Measurements from ENCODE around the gene MTCL1.

Gene MTCL1

GRCh38 chr18:8799001-8799400 is 93.6 kb downstream of the MTCL1 start:
- Mint-ChIP-seq H3K27ac (no peak overlapping the region), H3K4me1 (peaks cover 8 to 13% of the 10 kb centered on the region in 2 donors), H3K27me3 (no peaks in the 10 kb centered on the region), H3K36me3 (peaks cover 0 to 7% of the 10 kb centered on the region in 2 donors), H3K9me3 (no peaks in the 10 kb centered on the region), H3K4me3 (no peak overlapping the region)
- DNase-seq (no peak), ATAC-seq (replicated peaks) (no peak)

GRCh38 chr18:8799596-8800441 is 94.5 kb downstream of the MTCL1 start:
- Mint-ChIP-seq H3K27ac (no peak overlapping the region), H3K36me3 (peaks cover 0 to 7% of the 10 kb centered on the region in 2 donors), H3K4me1 (peaks cover 8 to 11% of the 10 kb centered on the region in 2 donors), H3K9me3 (no peaks in the 10 kb centered on the region), H3K4me3 (no peak overlapping the region), H3K27me3 (no peaks in the 10 kb centered on the region)
- ATAC-seq (replicated peaks), result no peak
- no peak for DNase-seq

- peaks cover 7 to 8% of the 10 kb centered on the region in 2 donors for H3K4me1 Mint-ChIP-seq
- ATAC-seq (replicated peaks) (no peak), DNase-seq (no peak)
- H3K36me3 Mint-ChIP-seq, result peaks cover 0 to 7% of the 10 kb centered on the region in 2 donors
- no peaks in the 10 kb centered on the region for H3K9me3 Mint-ChIP-seq
- H3K4me3 Mint-ChIP-seq, result no peak overlapping the region
- no peaks in the 10 kb centered on the region for H3K27me3 Mint-ChIP-seq
- H3K27ac Mint-ChIP-seq, result no peak overlapping the region
Measured at GRCh38 chr18:8800445-8800844, 95.1 kb downstream of the MTCL1 start.

GRCh38 chr18:8800876-8801262 is 95.5 kb downstream of the MTCL1 start:
- no peak for DNase-seq
- no peaks in the 10 kb centered on the region for H3K9me3 Mint-ChIP-seq
- ATAC-seq (replicated peaks), result no peak
- no peak overlapping the region for H3K27ac Mint-ChIP-seq
- H3K4me3 Mint-ChIP-seq, result no peak overlapping the region
- no peaks in the 10 kb centered on the region for H3K27me3 Mint-ChIP-seq
- H3K36me3 Mint-ChIP-seq, result peaks cover 0 to 7% of the 10 kb centered on the region in 2 donors
- H3K4me1 Mint-ChIP-seq, result peaks cover 2 to 4% of the 10 kb centered on the region in 2 donors

- DNase-seq, result no peak
- H3K9me3 Mint-ChIP-seq, result no peaks in the 10 kb centered on the region
Measured at GRCh38 chr18:8801263-8801901, 96.0 kb downstream of the MTCL1 start.

GRCh38 chr18:8802017-8802672 is 96.8 kb downstream of the MTCL1 start:
- DNase-seq, result no peak
- Mint-ChIP-seq H3K36me3 (peaks cover 0 to 4% of the 10 kb centered on the region in 2 donors), H3K9me3 (no peaks in the 10 kb centered on the region), H3K27ac (no peak overlapping the region), H3K4me1 (no peaks in the 10 kb centered on the region), H3K27me3 (no peaks in the 10 kb centered on the region), H3K4me3 (no peak overlapping the region)
- ATAC-seq (replicated peaks), result no peak

More at GRCh38 chr18:8801263-8801901, 96.0 kb downstream of the MTCL1 start:
- Mint-ChIP-seq H3K36me3 (peaks cover 0 to 7% of the 10 kb centered on the region in 2 donors), H3K4me3 (no peak overlapping the region), H3K4me1 (no peaks in the 10 kb centered on the region), H3K27ac (no peak overlapping the region), H3K27me3 (no peaks in the 10 kb centered on the region)
- ATAC-seq (replicated peaks), result no peak

- peaks cover 0 to 3% of the 10 kb centered on the region in 2 donors for H3K36me3 Mint-ChIP-seq
- no peaks in the 10 kb centered on the region for H3K27me3 Mint-ChIP-seq
- no peak overlapping the region for H3K4me3 Mint-ChIP-seq
- ATAC-seq (replicated peaks) (no peak), DNase-seq (no peak)
- H3K9me3 Mint-ChIP-seq, result no peaks in the 10 kb centered on the region
- no peaks in the 10 kb centered on the region for H3K4me1 Mint-ChIP-seq
- H3K27ac Mint-ChIP-seq, result no peak overlapping the region
Measured at GRCh38 chr18:8803063-8803795, 97.9 kb downstream of the MTCL1 start.

- no peaks in the 10 kb centered on the region for H3K9me3 Mint-ChIP-seq
Measured at GRCh38 chr18:8803957-8804356, 98.6 kb downstream of the MTCL1 start.

GRCh38 chr18:8805552-8805951 is 100.2 kb downstream of the MTCL1 start:
- ATAC-seq (replicated peaks), result no peak
- Mint-ChIP-seq H3K27me3 (no peaks in the 10 kb centered on the region), H3K9me3 (no peaks in the 10 kb centered on the region), H3K4me3 (no peak overlapping the region), H3K36me3 (peaks cover 6 to 19% of the 10 kb centered on the region in 2 donors), H3K4me1 (peaks cover 5 to 6% of the 10 kb centered on the region in 2 donors), H3K27ac (no peak overlapping the region)
- DNase-seq, result no peak

More at GRCh38 chr18:8803957-8804356, 98.6 kb downstream of the MTCL1 start:
- peaks cover 0 to 6% of the 10 kb centered on the region in 2 donors for H3K36me3 Mint-ChIP-seq
- no peak overlapping the region for H3K27ac Mint-ChIP-seq
- H3K4me1 Mint-ChIP-seq, result no peaks in the 10 kb centered on the region
- no peak for DNase-seq
- ATAC-seq (replicated peaks), result no peak
- H3K27me3 Mint-ChIP-seq, result no peaks in the 10 kb centered on the region
- no peak overlapping the region for H3K4me3 Mint-ChIP-seq

- peaks cover 9 to 11% of the 10 kb centered on the region in 2 donors for H3K4me1 Mint-ChIP-seq
- ATAC-seq (replicated peaks) (no peak), DNase-seq (no peak)
- no peak overlapping the region for H3K27ac Mint-ChIP-seq
- H3K27me3 Mint-ChIP-seq, result no peaks in the 10 kb centered on the region
- no peak overlapping the region for H3K4me3 Mint-ChIP-seq
- peaks cover 6 to 19% of the 10 kb centered on the region in 2 donors for H3K36me3 Mint-ChIP-seq
- H3K9me3 Mint-ChIP-seq, result no peaks in the 10 kb centered on the region
Measured at GRCh38 chr18:8806100-8806797, 100.9 kb downstream of the MTCL1 start.

GRCh38 chr18:8806798-8807487 is 101.6 kb downstream of the MTCL1 start:
- Mint-ChIP-seq H3K4me3 (no peak overlapping the region), H3K9me3 (no peaks in the 10 kb centered on the region), H3K27ac (no peak overlapping the region), H3K4me1 (peaks cover 9 to 15% of the 10 kb centered on the region in 2 donors), H3K27me3 (no peaks in the 10 kb centered on the region), H3K36me3 (peaks cover 6 to 19% of the 10 kb centered on the region in 2 donors)
- no peak for ATAC-seq (replicated peaks)
- DNase-seq, result no peak

GRCh38 chr18:8807488-8807805 is 102.1 kb downstream of the MTCL1 start:
- H3K27me3 Mint-ChIP-seq, result no peaks in the 10 kb centered on the region
- no peak overlapping the region for H3K4me3 Mint-ChIP-seq
- ATAC-seq (replicated peaks) (no peak), DNase-seq (no peak)
- peaks cover 6 to 19% of the 10 kb centered on the region in 2 donors for H3K36me3 Mint-ChIP-seq
- peaks cover 9 to 20% of the 10 kb centered on the region in 2 donors for H3K4me1 Mint-ChIP-seq
- H3K9me3 Mint-ChIP-seq, result no peaks in the 10 kb centered on the region
- no peak overlapping the region for H3K27ac Mint-ChIP-seq

GRCh38 chr18:8808001-8808400 is 102.6 kb downstream of the MTCL1 start:
- Mint-ChIP-seq H3K36me3 (peaks cover 6 to 16% of the 10 kb centered on the region in 2 donors), H3K27me3 (no peaks in the 10 kb centered on the region), H3K4me1 (peaks cover 9 to 20% of the 10 kb centered on the region in 2 donors), H3K9me3 (no peaks in the 10 kb centered on the region), H3K27ac (no peak overlapping the region), H3K4me3 (no peak overlapping the region)
- no peak for DNase-seq
- no peak for ATAC-seq (replicated peaks)
